SK-N-SH treated with all-trans-retinoic acid at 6 μM for 48 hours (cell line): ENCODE data around the gene VAPA.

Experiments
- ESRRG ChIP-seq: fragments of 250-450 bp; sonication (Bioruptor Pico); IDR thresholded peaks from 2 replicates; pipeline ENCODE4 v1.6.1; 2021; ENCODE audit warnings: mild to moderate bottlenecking
- ZNF565 ChIP-seq: fragments of 450-650 bp; formaldehyde crosslinking; conservative IDR thresholded peaks from 2 replicates; pipeline ENCODE4 v1.5.0; 2020; ENCODE audit warnings: low read depth, mild to moderate bottlenecking, moderate library complexity
- ZNF70 ChIP-seq: fragments of 450-650 bp; formaldehyde crosslinking; IDR thresholded peaks from 2 replicates; pipeline ENCODE4 v1.5.0; 2020; ENCODE audit warnings: mild to moderate bottlenecking, moderate library complexity
- TF ChIP-seq, protein P1 (sequence below): fragments of 250-450 bp; sonication (Bioruptor Pico); IDR thresholded peaks from 2 replicates; pipeline ENCODE4 v1.8.0; 2021; ENCODE audit warnings: low read depth, mild to moderate bottlenecking, moderate library complexity, borderline replicate concordance

DNA sequence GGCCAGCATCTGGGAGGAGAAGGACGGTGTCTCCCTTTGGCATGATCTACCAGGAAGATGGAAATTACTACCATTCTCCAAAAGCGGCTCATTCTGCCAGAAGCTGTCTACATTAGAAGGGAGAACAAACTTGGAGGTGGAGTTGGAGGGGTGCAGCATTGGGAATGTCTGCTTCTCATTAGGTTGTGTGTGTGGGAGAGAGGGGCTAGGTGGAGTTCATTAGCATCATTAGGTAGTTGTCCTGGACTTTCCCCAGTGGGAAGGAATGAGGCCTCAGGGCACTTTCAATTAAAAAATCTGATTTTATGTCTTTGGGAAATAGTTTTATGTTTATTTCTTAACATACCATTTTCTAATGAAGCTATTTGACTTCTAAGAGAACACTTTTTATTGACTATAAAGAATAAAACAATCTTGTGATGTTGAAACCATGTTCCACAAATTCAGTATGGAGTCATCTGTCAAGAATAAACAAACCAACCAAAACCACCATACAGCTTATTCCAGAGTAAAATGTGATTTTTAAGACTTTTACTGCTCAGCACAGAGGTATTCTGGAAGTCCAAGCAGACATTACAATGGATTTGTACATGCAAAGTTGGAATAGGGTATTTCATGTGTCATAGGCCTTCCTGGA, 60.6 kb downstream of the VAPA start:
- TF ChIP-seq ZNF565 (CRISPR knock-in tag) (no peak), ZNF70 (CRISPR knock-in tag) (no peak), ESRRG (no peak)
- TF ChIP-seq, protein P1, sequence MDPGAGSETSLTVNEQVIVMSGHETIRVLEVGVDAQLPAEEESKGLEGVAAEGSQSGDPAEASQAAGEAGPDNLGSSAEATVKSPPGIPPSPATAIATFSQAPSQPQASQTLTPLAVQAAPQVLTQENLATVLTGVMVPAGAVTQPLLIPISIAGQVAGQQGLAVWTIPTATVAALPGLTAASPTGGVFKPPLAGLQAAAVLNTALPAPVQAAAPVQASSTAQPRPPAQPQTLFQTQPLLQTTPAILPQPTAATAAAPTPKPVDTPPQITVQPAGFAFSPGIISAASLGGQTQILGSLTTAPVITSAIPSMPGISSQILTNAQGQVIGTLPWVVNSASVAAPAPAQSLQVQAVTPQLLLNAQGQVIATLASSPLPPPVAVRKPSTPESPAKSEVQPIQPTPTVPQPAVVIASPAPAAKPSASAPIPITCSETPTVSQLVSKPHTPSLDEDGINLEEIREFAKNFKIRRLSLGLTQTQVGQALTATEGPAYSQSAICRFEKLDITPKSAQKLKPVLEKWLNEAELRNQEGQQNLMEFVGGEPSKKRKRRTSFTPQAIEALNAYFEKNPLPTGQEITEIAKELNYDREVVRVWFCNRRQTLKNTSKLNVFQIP (CRISPR knock-in tag), result no peak
